H1 (cell line): Measurements from ENCODE around the gene JPH2. TPM values are rescaled to one million over a fixed set of nuclear protein-coding genes. Genes with fewer than 3 reads are reported as not detected.

Experiments used
- GABPA ChIP-seq: IDR thresholded peaks from 2 replicates; pipeline ENCODE4 v1.6.1; 2011; ENCODE audit warnings: mild to moderate bottlenecking, low read length, moderate library complexity, borderline replicate concordance; ENCODE audit not compliant: insufficient read depth
- RXRA ChIP-seq: IDR thresholded peaks from 2 replicates; pipeline ENCODE4 v1.6.1; 2011; ENCODE audit warnings: low read depth, mild to moderate bottlenecking, low read length, moderate library complexity; ENCODE audit not compliant: insufficient read depth
- polyA plus RNA-seq, 7 experiments: library from polyadenylated mRNA; depleted of rRNA in 3 of 7; stranded (reverse) in 5 of 7; unstranded in 2 of 7; fragments of >200 nt in 5 of 7; fragments of 200-250 nt in 2 of 7; gene quantifications; 1 replicate in 5 of 7; 2 replicates in 1 of 7; 4 replicates in 1 of 7; pipeline versions ENCODE4 v1.2.1 to v1.2.3, GENCODE V29; 2011 to 2013; ENCODE audit warnings: missing spikeins in 2 of 7, mixed read lengths in 2 of 7
- total RNA-seq: library from RNA; stranded (reverse); fragmentation: NEBNext Ultra II Directional; extraction: Animal tissue kit (Norgen Biotek cat#: 25700); gene quantifications from 2 replicates; pipeline ENCODE4 v1.2.1, GENCODE V29; 2021

JPH2 gene
- total and polyA plus RNA-seq, 2 of the 8 experiments (the other 6 are each of a cell fraction or from before 2014, with no cell fraction given), result 0.59 to 1.3 TPM

- TF ChIP-seq RXRA (no peak), GABPA (no peak)
Observed at GRCh38 chr20:44137266-44137801, 49.7 kb downstream of the JPH2 start (continued).
